H1 (cell line): ENCODE data around the gene TSPAN33. TPM values are rescaled to one million over a fixed set of nuclear protein-coding genes. Genes with fewer than 3 reads are reported as not detected.
"Not testable (repeated sequence)": the region's sequence is repeated elsewhere in the genome, so short reads cannot be mapped to it uniquely, and the experiment has no call there.

Source experiments
- CTCF ChIA-PET: fragments of 300-600 bp; sonication (Branson Sonifier 250); formaldehyde crosslinking; loops from one replicate; lab custom pipeline; 2021; ENCODE audit not compliant: partially characterized antibody; lab: Charles Lee
- POLR2A ChIA-PET: fragments of 300-600 bp; sonication (Branson Sonifier 250); formaldehyde crosslinking; loops from one replicate; lab custom pipeline; 2021; ENCODE audit warnings: inconsistent platforms; ENCODE audit not compliant: partially characterized antibody; lab: Charles Lee
- DNase-seq, 2 experiments: peaks; one replicate each; pipeline versions ENCODE4 v3.0.0 to v3.0.0-alpha.2; 2010 to 2022; ENCODE audit warnings: low spot score in 2 of 2, low read depth in 1 of 2, mixed read lengths in 1 of 2
- FAIRE-seq: peaks from 2 replicates; lab custom pipeline; 2011; peaks lifted over from hg19 to GRCh38; lab: Jason Lieb, UNC
- H2AFZ ChIP-seq: 2 replicates; pipeline ENCODE4 v1.8.1; 2012; ENCODE audit warnings: low read length, inconsistent platforms
- H2AK5ac ChIP-seq: 2 replicates; pipeline ENCODE4 v1.6.1; 2013; ENCODE audit warnings: low read depth, low read length
- H2BK120ac ChIP-seq: replicated peaks from 2 replicates; pipeline ENCODE3; 2013; ENCODE audit warnings: low read depth, low read length, inconsistent platforms
- H2BK12ac ChIP-seq: 2 replicates; pipeline ENCODE4 v1.6.1; 2013; ENCODE audit warnings: low read depth, low read length
- H2BK15ac ChIP-seq: 2 replicates; pipeline ENCODE4 v1.6.1; 2013; ENCODE audit warnings: low read length
- H2BK20ac ChIP-seq: 2 replicates; pipeline ENCODE4 v1.6.1; 2013; ENCODE audit warnings: low read length
- H2BK5ac ChIP-seq: 2 replicates; pipeline ENCODE4 v1.6.1; 2013; ENCODE audit warnings: low read depth, low read length
- H3K14ac ChIP-seq: 2 replicates; pipeline ENCODE4 v1.6.1; 2013; ENCODE audit warnings: inconsistent platforms; ENCODE audit not compliant: insufficient read length
- H3K18ac ChIP-seq: 2 replicates; pipeline ENCODE4 v1.6.1; 2013; ENCODE audit warnings: low read length; ENCODE audit errors: extremely low read depth
- H3K23ac ChIP-seq: 2 replicates; pipeline ENCODE4 v1.6.1; 2013; ENCODE audit warnings: inconsistent platforms; ENCODE audit not compliant: insufficient read length
- H3K23me2 ChIP-seq: 2 replicates; pipeline ENCODE4 v1.6.1; 2013; ENCODE audit warnings: low read depth, low read length
- H3K27ac ChIP-seq: 2 replicates; pipeline ENCODE4 v1.6.1; 2011; ENCODE audit warnings: low read depth, low read length, inconsistent platforms
- H3K27me3 ChIP-seq, 4 experiments: replicated peaks in 1 of 4; 1 replicate in 1 of 4; 2 replicates in 3 of 4; pipeline versions ENCODE4 v1.6.1 to v1.8.1; 2011 to 2013; ENCODE audit warnings: low read length in 3 of 4, mild to moderate bottlenecking in 3 of 4, inconsistent platforms in 2 of 4, mixed read lengths in 2 of 4, moderate library complexity in 1 of 4; ENCODE audit not compliant: control insufficient read depth in 3 of 4, insufficient read depth in 3 of 4; ENCODE audit errors: extremely low read depth in 1 of 4
- H3K36me3 ChIP-seq, 4 experiments: 2 replicates each; pipeline versions ENCODE4 v1.6.1 to v1.8.1; 2011 to 2013; ENCODE audit warnings: mild to moderate bottlenecking in 4 of 4, low read length in 3 of 4, moderate library complexity in 2 of 4, control low read depth in 1 of 4, inconsistent platforms in 1 of 4; ENCODE audit not compliant: insufficient read depth in 4 of 4, control insufficient read depth in 2 of 4
- H3K4ac ChIP-seq: replicated peaks from 2 replicates; pipeline ENCODE3; 2013; ENCODE audit warnings: low read length, low read depth, mixed read lengths, inconsistent platforms; ENCODE audit not compliant: insufficient read length
- H3K4me1 ChIP-seq, 4 experiments: replicated peaks in 1 of 4; 1 replicate in 1 of 4; 2 replicates in 3 of 4; pipeline versions ENCODE4 v1.6.1 to v1.8.1; 2011 to 2013; ENCODE audit warnings: low read length in 3 of 4, inconsistent platforms in 2 of 4, mixed read lengths in 1 of 4; ENCODE audit not compliant: insufficient read depth in 4 of 4, control insufficient read depth in 3 of 4
- H3K4me2 ChIP-seq, 2 experiments: 2 replicates each; pipeline versions ENCODE4 v1.6.1 to v1.8.1; 2011 to 2013; ENCODE audit warnings: low read depth in 2 of 2, low read length in 2 of 2, control low read depth in 1 of 2, inconsistent platforms in 1 of 2, mild to moderate bottlenecking in 1 of 2; ENCODE audit not compliant: insufficient read depth in 1 of 2
- H3K4me3 ChIP-seq, 4 experiments: fragments of 200-600, 300-600 bp in 1 of 4; sonication (generic), shearing (Covaris generic), sonication (Bioruptor Twin) in 1 of 4; 2 replicates each; pipeline versions ENCODE4 v1.5.1 to v1.8.1; 2011 to 2016; ENCODE audit warnings: low read length in 4 of 4, low read depth in 3 of 4, control low read depth in 2 of 4, inconsistent platforms in 2 of 4, mild to moderate bottlenecking in 2 of 4, mixed read lengths in 1 of 4, moderate library complexity in 1 of 4; ENCODE audit not compliant: insufficient read depth in 2 of 4; ENCODE audit errors: extremely low read depth in 1 of 4
- H3K56ac ChIP-seq: replicated peaks from 2 replicates; pipeline ENCODE3; 2013; ENCODE audit warnings: low read depth, mild to moderate bottlenecking, mixed read lengths, low read length, inconsistent platforms; ENCODE audit not compliant: insufficient read length
- H3K79me1 ChIP-seq: 2 replicates; pipeline ENCODE4 v1.6.1; 2013; ENCODE audit warnings: low read depth, low read length, control low read depth
- H3K79me2 ChIP-seq, 2 experiments: 2 replicates each; pipeline versions ENCODE4 v1.6.1 to v1.8.1; 2012 to 2013; ENCODE audit warnings: low read length in 2 of 2, mild to moderate bottlenecking in 2 of 2, inconsistent platforms in 1 of 2; ENCODE audit not compliant: insufficient read depth in 2 of 2, control insufficient read depth in 1 of 2
- H3K9ac ChIP-seq, 4 experiments: replicated peaks in 1 of 4; 1 replicate in 1 of 4; 2 replicates in 3 of 4; pipeline versions ENCODE4 v1.6.1 to v1.8.1; 2011 to 2013; ENCODE audit warnings: low read depth in 3 of 4, low read length in 3 of 4, control low read depth in 2 of 4, mild to moderate bottlenecking in 2 of 4, moderate library complexity in 2 of 4, inconsistent platforms in 1 of 4; ENCODE audit errors: extremely low read depth in 1 of 4
- H3K9me3 ChIP-seq, 2 experiments: 2 replicates each; pipeline versions ENCODE4 v1.6.1 to v1.8.1; 2012 to 2013; ENCODE audit warnings: mild to moderate bottlenecking in 2 of 2, moderate library complexity in 2 of 2, control low read depth in 1 of 2, inconsistent platforms in 1 of 2, low read depth in 1 of 2, low read length in 1 of 2, mixed read lengths in 1 of 2; ENCODE audit not compliant: insufficient read depth in 2 of 2
- H4K20me1 ChIP-seq, 2 experiments: replicated peaks in 1 of 2; 2 replicates each; pipeline versions ENCODE3 to v1.8.1; 2011 to 2013; ENCODE audit warnings: inconsistent platforms in 2 of 2, low read length in 2 of 2, mild to moderate bottlenecking in 1 of 2; ENCODE audit not compliant: insufficient read depth in 2 of 2, control insufficient read depth in 1 of 2
- H4K5ac ChIP-seq: 2 replicates; pipeline ENCODE4 v1.6.1; 2013; ENCODE audit warnings: low read length, low read depth, mixed read lengths, inconsistent platforms; ENCODE audit not compliant: insufficient read length
- H4K8ac ChIP-seq: 2 replicates; pipeline ENCODE4 v1.8.0; 2013; ENCODE audit warnings: mild to moderate bottlenecking, moderate library complexity, low read length, inconsistent platforms; ENCODE audit not compliant: insufficient read depth; ENCODE audit errors: extremely low read depth
- H4K91ac ChIP-seq: replicated peaks from 2 replicates; pipeline ENCODE3; 2013; ENCODE audit warnings: low read length, mixed read lengths, inconsistent platforms; ENCODE audit not compliant: insufficient read length
- WGBS, 2 experiments: shearing (Covaris generic) in 1 of 2; methylation state at CpG; one replicate each; pipeline versions ENCODE4 v1.1.6 to v1.1.7; 2013 to 2015; ENCODE audit warnings: low lambda C conversion rate in 2 of 2, mixed read lengths in 2 of 2, inconsistent platforms in 1 of 2, low coverage in 1 of 2, missing lambda C conversion rate in 1 of 2; ENCODE audit not compliant: insufficient replicate concordance in 2 of 2, insufficient coverage in 1 of 2, insufficient read length in 1 of 2; ENCODE audit errors: extremely low coverage in 1 of 2, missing lambda C conversion rate in 1 of 2; 5-methylcytosine and 5-hydroxymethylcytosine counted together
- polyA plus RNA-seq, 7 experiments: library from polyadenylated mRNA; depleted of rRNA in 3 of 7; stranded (reverse) in 5 of 7; unstranded in 2 of 7; fragments of >200 nt in 5 of 7; fragments of 200-250 nt in 2 of 7; gene quantifications; 1 replicate in 5 of 7; 2 replicates in 1 of 7; 4 replicates in 1 of 7; pipeline versions ENCODE4 v1.2.1 to v1.2.3, GENCODE V29; 2011 to 2013; ENCODE audit warnings: missing spikeins in 2 of 7, mixed read lengths in 2 of 7
- total RNA-seq: library from RNA; stranded (reverse); fragmentation: NEBNext Ultra II Directional; extraction: Animal tissue kit (Norgen Biotek cat#: 25700); gene quantifications from 2 replicates; pipeline ENCODE4 v1.2.1, GENCODE V29; 2021

Gene TSPAN33
- total and polyA plus RNA-seq, 2 of the 8 experiments (the other 6 are each of a cell fraction or from before 2014, with no cell fraction given), result 42.8 to 47.1 TPM

DNA sequence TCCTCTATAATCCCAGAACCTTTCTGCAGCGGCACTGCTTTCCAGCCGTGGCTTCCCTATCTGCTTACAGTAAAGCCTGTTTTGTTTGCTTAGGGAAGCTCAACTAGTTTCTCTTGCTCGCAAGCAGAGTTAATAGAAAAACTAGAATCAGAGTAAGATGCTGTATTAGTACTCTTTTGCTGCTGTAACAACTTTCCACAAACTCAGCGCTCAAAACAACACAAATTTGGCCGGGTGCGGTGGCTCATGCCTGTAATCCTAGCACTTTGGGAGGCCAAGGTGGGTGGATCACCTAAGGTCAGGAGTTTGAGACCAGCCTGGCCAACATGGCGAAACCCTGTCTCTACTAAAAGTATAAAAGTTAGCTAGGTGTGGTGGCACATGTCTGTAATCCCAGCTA is 29.4 kb downstream of the TSPAN33 start:
- not testable (repeated sequence) for H2BK12ac ChIP-seq, H3K23ac ChIP-seq, H3K9me3 ChIP-seq, H4K8ac ChIP-seq, H2AFZ ChIP-seq, H3K79me1 ChIP-seq, FAIRE-seq, H3K27me3 ChIP-seq, H3K14ac ChIP-seq, H3K56ac ChIP-seq, H2AK5ac ChIP-seq, H3K36me3 ChIP-seq, H2BK5ac ChIP-seq, H2BK120ac ChIP-seq, H4K20me1 ChIP-seq, H3K4ac ChIP-seq, H2BK15ac ChIP-seq, H3K79me2 ChIP-seq, H3K27ac ChIP-seq, DNase-seq, H4K91ac ChIP-seq, H2BK20ac ChIP-seq, H3K18ac ChIP-seq, H3K4me3 ChIP-seq, H3K9ac ChIP-seq, H3K4me2 ChIP-seq, H4K5ac ChIP-seq, H3K23me2 ChIP-seq
- peaks cover 0 to 12% (median 3%) of the 10 kb centered on the region in 4 experiments; a peak in 6 of 7 replicates for H3K4me1 ChIP-seq
- WGBS, 2 experiments, result 90% methylated on average over 7 of the region's 7 CpGs; no CpG with 5 or more reads in 1 of the 2 experiments
- POLR2A ChIA-PET, result interaction anchor here (0.7 to 6.4 kb wide), 3 partner anchors 10 to 86 kb away, joined by 3 to 116 read pairs (median 3); partner anchors contain the start of gene SMO
- CTCF ChIA-PET, result interaction anchor here (0.9 to 19.3 kb wide), 3 partner anchors 10 to 38 kb away, joined by 3 to 258 read pairs (median 4); partner anchors contain the start of gene TSPAN33
